SH-SY5Y (cell line): ENCODE data around the gene VWDE.

Source experiments
- GATA2 ChIP-seq: IDR thresholded peaks from 2 replicates; pipeline ENCODE4 v1.6.1; 2011; ENCODE audit warnings: mild to moderate bottlenecking, low read depth, low read length
- GATA3 ChIP-seq: IDR thresholded peaks from 2 replicates; pipeline ENCODE4 v1.6.1; 2011; ENCODE audit warnings: low read depth, mild to moderate bottlenecking, low read length, moderate library complexity

VWDE gene

DNA sequence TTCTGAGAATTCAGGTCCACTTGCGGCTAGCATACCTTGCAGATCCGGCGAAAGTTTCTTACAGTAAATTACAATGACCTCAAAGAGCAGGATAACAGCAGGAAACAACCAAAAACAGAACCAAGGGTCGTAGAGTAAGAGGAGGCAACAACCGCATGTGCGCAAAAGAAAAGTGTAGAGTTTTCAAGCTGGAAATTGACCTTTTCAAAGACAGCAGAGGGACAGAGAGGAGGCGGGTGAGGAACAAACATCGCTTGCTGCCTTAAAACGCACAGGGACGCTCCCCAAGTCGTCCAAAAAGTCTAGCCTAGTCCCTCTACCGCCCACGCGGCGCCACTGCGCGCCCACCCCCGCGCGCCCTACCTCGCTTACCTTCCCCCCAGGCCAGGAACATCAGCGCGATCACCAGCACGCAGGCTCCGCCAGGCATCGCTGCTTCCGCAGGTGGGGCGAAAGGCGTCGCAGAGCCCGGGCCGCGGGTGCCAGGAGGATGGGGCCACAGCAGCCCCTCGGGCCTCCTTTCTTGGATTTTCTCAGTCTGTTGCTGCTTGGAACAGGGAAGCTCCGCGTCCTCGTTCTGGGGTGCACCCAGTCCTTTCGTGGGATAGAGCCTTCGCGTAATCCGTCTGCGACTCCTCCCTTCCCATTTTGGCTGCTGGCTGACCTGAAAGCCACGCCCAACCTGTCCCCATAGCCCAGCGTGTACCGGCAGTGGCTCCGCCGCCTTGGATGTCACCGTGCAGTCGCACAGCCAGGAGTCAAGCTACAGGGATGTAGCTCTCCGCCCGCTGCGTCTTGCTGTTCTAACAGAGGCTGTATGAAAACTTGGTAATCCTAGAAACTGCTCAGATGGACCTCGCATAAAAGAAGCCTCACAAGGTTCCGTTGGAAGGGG is at the start of gene VWDE:
Gene VWDE (minus strand): TSS at position 579 of the 895 bp plus-strand sequence. CDS start 149 bp downstream, at position 430.
- TF ChIP-seq GATA3, result no peak
- TF ChIP-seq GATA2, result no peak

DNA sequence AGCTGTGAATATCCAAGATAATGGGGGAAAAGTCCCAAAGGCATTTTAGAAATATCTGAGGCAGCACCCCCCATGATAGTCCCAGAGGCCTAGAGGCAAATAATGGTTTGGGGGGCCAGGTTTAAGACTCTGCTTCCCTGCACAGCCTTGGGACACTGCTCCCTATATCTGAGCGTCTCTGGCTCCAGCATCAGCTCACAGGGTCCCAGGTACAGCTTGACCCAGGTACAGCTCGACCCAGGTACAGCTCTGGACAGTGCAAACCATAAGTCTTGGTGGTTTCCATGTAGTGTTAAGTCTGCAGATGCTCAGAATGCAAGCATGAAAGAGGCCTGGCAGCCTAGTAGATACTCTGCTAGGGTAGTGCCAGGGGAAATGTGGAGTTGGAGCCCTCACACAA is 47.0 kb upstream of the VWDE start:
- TF ChIP-seq GATA2 (no peak), GATA3 (no peak)

DNA sequence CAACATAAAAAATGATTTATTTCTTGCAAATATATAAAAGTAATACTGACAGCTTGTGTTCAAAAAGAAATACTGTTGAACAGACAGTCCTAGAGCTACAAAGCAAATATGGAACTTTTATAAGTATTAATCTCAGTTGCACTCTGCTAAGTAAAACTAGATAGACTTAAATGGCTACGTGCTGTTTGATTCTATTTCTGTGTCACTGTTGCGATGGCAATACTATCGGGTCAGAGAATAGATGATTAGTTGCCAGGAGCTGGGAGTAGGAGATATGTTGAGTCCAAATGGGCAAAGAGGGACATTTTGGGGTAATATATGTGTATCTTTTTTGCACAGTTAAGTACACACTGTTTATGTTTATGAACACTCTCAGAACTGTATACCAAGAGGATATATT is 41.1 kb upstream of the VWDE start:
- no peak for TF ChIP-seq GATA2
- TF ChIP-seq GATA3, result no peak

DNA sequence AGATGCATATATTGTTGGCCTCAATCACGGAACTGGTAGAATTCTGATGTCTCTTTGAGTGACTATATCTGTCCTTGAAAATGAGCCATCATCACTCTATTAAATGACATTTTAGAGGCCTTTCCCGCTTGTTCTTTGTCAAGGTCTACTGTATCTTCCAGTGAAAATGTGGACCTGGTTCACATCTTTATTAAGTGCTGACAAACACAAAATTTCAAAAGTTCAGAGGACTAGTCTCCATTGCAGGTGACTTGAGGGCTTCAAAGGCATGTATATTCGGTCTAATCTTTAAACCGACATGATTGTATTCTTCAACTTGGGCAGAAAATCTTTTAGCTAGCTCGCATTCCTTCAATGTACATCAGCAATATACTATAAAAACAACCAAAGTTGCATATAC is 36.6 kb upstream of the VWDE start:
- no peak for TF ChIP-seq GATA2
- no peak for TF ChIP-seq GATA3

DNA sequence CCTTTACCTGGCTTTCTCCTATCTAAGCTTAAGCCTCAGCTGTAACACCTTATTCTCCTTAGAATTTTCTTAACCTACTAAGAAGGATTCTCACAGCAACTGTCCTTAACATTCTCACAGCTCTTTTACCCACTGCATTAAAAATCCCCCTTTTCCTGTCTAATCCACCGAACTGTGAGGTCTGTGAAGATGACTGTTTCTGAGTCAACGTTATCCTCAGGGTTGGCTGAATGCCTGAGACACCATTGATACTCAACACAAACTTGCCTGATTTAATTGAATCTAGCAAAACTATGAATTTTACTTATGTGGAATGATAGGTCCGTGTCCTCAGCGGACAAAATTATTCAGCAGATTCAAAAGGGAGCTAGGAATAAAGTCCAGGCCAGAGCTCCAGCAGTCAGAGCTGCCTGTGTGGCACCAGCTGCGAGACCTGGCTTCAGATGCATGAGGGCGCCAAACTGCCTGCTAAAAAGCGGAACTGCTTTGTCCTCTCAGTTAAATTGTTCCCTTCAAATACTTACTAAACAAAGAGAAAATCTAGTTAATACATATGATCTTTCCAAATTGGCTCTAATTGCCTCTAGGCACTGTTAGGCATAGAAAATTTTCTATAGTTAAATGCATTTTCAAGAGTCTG is 33.4 kb upstream of the VWDE start:
- TF ChIP-seq GATA2 (no peak), GATA3 (no peak)

DNA sequence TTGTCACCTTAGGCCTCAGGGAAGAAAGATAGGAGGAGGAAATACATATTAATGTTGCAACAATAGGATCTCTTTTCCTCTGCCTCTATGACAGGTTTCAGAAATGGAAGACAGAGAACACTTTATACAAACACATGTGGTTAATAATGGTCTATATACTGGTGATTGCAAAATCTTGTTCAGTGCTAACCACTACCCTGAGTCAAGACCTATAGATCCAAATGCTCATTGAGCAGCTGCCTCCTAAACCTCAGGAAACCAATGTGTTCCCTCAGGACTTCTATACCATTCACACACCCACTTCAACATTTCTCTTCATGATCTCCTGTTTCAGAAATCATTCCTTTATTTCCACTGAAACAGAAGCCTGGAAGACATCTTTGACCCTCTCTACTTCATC is 32.5 kb upstream of the VWDE start:
- no peak for TF ChIP-seq GATA3
- TF ChIP-seq GATA2, result no peak

DNA sequence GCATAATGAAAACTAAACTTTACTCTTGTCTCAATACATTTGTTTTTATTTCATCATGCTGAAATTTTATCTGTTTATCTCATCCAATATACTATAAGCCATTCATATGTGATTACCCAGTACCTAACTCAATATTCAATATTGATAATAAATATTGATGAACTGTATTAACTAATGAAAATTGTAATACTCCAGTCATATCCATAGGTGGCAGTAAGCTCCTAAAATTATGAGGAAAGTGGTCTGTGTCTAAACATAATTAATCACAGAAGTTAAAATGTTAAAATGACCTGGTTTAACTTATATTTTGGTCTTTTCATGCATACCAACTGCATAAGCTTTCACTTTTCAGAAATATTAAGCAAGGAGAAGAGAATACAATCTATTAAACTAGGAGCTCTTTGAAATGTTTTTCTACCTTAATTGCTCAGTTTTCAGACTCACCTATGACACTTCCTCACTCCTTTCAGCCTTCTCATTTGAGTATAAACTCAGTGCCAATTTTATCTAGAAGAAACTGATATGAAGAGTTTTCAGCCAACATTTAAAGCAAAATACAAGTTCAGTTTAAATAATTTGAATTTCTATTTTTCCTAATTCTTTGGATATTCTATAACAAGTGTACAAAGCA is 30.5 kb upstream of the VWDE start:
- TF ChIP-seq GATA2, result no peak
- no peak for TF ChIP-seq GATA3

DNA sequence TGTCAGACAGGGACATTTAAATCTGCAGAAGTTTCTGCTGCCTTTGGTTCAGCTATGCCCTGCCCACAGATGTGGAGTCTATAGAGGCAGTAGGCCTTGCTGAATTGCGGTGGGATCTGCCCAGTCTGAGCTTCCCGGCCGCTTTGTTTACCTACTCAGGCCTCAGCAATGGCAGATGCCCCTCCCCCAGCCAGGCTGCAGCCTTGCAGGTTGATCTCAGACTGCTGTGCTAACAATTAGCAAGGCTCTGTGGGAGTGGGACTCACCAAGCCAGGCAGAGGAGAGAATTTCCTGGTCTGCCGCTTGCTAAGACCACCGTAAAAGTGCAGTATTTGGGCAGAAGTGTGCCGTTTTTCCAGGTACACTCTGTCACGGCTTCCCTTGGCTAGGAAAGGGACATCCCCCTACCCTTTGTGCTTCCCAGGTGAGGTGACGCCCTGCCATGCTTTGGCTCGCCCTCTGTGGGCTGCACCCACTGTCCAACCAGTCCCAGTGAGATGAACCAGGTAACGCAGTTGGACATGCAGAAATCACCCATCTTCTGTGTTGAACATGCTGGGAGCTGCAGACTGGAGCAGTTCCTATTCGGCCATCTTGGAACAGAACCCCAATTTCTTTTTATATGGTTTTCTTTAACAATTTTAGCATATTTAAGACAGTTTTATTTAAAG is 28.4 kb upstream of the VWDE start:
- TF ChIP-seq GATA2 (no peak), GATA3 (no peak)

DNA sequence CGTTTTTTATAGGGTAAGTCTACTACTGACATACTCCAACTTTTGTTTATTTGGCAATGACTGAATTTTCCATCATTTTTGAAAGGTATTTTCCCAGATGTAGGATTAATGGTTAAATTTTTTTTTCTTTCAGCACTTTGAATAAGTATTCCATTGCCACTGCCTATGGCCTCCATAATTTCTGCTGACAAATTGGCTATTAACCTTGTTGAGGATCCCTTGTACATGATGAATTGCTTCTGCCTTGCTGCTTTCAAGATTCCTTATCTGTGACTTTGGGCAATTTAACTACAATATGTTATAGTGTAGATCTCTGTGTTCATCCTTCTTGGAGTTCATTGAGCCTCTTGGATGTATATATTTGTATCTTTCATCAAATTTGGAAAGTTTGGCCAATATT is 21.6 kb upstream of the VWDE start:
- no peak for TF ChIP-seq GATA2
- TF ChIP-seq GATA3, result no peak

DNA sequence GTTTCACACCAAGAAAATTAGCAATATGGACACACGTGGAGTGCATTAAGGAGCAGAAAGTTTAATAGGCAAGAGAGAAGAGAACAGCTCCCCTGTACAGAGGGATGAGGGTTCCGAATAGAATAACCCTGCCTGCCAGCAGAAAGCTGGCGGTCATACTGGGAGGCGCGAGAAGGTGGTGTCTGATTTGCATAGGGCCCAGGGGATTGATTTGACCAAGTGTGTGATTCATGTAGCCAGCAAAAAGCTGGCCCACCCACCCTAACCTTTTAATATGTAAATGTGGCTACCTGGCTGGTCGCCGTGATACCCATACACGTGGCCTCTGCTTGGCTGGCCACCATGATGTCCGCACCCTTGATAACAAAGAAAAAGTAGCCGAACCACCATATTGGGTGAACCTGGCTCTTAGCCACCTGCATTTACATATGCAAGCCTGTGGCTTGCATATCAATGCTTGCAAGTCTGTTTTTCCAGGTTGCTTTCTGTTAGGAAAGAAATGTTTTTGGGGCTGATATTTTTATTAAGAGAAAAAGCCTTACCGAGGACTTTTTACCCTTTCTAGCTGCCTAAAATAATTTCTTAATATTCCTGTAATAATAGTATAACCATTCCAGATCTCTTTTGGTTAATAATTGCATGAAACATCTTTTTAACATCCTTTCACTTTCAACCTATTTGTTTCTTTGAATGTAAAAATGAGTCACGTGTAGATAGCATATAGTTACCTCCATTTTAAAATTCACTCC is 20.5 kb upstream of the VWDE start:
- TF ChIP-seq GATA3, result no peak
- no peak for TF ChIP-seq GATA2

DNA sequence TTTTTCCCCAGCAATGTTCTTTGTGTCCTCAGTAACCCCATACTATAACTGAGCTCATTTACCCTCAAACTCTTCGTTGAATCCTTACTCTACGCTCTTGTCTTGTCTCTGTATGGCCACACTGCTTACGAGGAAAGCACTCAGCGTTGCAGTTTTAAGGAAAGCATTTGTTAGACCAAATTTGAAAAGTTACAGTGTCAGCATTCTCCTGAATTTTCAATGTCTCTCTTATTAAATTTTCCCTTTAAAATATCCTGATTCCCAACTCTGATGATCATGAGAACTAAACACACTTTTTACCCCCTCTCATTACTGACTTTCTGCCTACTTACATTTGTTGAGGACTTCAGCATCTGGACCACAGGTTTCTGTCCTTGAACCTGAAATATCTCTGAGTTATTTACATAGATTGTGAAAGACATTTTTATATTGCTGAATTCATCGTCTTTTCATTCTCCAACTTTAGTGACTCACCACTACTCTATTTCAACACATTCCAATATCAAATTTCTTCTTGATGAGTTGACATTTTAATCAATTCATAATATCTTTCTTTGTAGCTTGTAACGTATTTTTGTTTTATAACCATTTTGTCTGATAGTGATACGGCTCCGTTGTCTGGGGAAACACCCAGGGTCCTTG is 19.8 kb upstream of the VWDE start:
- TF ChIP-seq GATA3 (no peak), GATA2 (no peak)

DNA sequence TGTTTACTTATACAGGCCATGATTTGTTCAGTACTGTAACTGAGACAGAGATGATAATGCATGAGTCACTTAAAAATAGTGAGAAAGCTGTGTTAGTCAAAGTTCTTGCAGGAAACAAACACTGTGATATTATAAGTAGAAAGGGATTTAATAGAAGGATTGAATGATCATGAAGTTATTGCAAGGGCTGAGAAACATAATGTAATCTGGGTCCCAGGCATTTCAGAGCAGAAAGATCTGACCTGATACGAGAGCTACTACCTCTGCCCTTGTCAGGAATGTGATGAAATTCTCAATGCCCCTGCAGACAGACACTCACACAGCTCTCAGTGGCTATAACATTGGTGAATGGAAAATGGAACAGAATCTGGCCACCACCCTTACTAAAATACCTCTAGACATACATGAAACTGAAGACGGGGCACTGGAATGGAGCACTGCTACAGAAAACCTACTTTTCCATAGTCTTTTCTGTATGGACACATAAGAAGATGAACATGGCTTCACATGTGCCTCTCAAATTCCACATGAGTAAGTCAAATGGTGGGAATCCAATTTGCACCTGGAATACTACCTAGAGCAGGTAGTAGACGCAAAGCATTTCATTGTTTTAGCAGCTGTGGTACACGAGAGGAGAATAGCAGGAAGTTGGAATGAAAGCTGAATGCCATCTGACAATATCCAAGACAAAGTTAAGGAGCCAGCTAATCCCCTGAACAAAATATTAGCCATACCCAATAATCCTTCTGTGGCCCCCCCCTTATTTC is 19.1 kb upstream of the VWDE start:
- TF ChIP-seq GATA2, result no peak
